Ovary (tissue), 9 donors: ENCODE measurements around the gene GCKR. TPM values are rescaled to one million over a fixed set of nuclear protein-coding genes. Genes with fewer than 3 reads are reported as not detected.

ENCODE experiments used
- DNase-seq, 5 donors: peaks; one replicate each; pipeline ENCODE4 v3.0.0-alpha.2; 2019 to 2020
- H3K27ac ChIP-seq, 2 donors: fragments of 200-600 bp; one replicate each; pipeline versions ENCODE4 v1.5.1 to v1.8.0; 2019 to 2022
- H3K27me3 ChIP-seq: fragments of 200-600 bp; one replicate; pipeline ENCODE4 v1.8.0; 2022
- H3K36me3 ChIP-seq: fragments of 200-600 bp; sonication (generic); one replicate; pipeline ENCODE4 v1.5.1; 2019
- H3K4me1 ChIP-seq: one replicate; pipeline ENCODE4 v1.8.1; 2013; ENCODE audit warnings: mild to moderate bottlenecking, moderate library complexity; ENCODE audit not compliant: insufficient read depth
- H3K4me3 ChIP-seq: fragments of 200-600 bp; sonication (generic); one replicate; pipeline ENCODE4 v1.5.1; 2017
- H3K9me3 ChIP-seq, 2 donors: fragments of 200-600 bp in 1 of 2; sonication (generic) in 1 of 2; one replicate each; pipeline versions ENCODE4 v1.5.1 to v1.8.1; 2013 to 2019; ENCODE audit warnings: mild to moderate bottlenecking in 1 of 2, moderate library complexity in 1 of 2
- EP300 ChIP-seq: sonication (generic); formaldehyde crosslinking; IDR thresholded peaks from one replicate; pipeline ENCODE4 v1.6.1; 2017; ENCODE audit warnings: antibody characterized with exemption
- POLR2A ChIP-seq: fragments of 450-650 bp; IDR thresholded peaks from one replicate; pipeline ENCODE4 v1.6.1; 2017; ENCODE audit warnings: antibody characterized with exemption, mild to moderate bottlenecking, moderate library complexity
- WGBS, 3 donors: extraction: QIAGEN DNeasy Blood & Tissue Kit in 1 of 3; methylation state at CpG; one replicate each; pipeline versions ENCODE4 v1.1.5 to v1.1.7; 2013 to 2017; 5-methylcytosine and 5-hydroxymethylcytosine counted together
- intact Hi-C, 4 donors: fragments of 100-400 bp; cut with DNase I; formaldehyde crosslinking; loops; one replicate each; pipeline versions ENCODE4 v1.11.0 to v1.15.1; 2022 to 2023
- polyA plus RNA-seq, 2 donors: library from polyadenylated mRNA; stranded (reverse); fragments of 200-250 nt in 1 of 2; fragments of 350-450 nt in 1 of 2; fragmentation: Illumina TruSeq in 1 of 2; extraction: RNeasy Lipid Tissue Mini Kit (QIAGEN cat#74804) in 1 of 2; gene quantifications; one replicate each; pipeline ENCODE4 v1.2.3, GENCODE V29; 2013 to 2014
- total RNA-seq, 7 donors: library from RNA; depleted of rRNA in 2 of 7; stranded (reverse); fragments of >200 nt in 2 of 7; fragmentation: NEBNext Ultra II Directional in 3 of 7; extraction: Animal tissue kit (Norgen Biotek cat#: 25700) in 3 of 7; gene quantifications; one replicate each; pipeline versions ENCODE4 v1.1.0 to v1.2.4, GENCODE V29; 2016 to 2023
- TF ChIP-seq, protein P1 (sequence below), 3 donors: fragments of 450-650 bp in 2 of 3; fragments of 200-600 bp in 1 of 3; IDR thresholded peaks; one replicate each; pipeline versions ENCODE4 v1.5.1 to v1.8.0; 2016 to 2022; ENCODE audit warnings: antibody characterized with exemption in 3 of 3, mild to moderate bottlenecking in 1 of 3
- donor health status: DM: no; HTN: no; CAD: no; lungs with moderate emphysema.
- donor health status: DM: no; HTN: no; CAD: no.
- donor health status: Bipolar disorder and iron deficiency.
- donor health status: DM: yes; HTN: yes; CAD: no.
- donor health status: DM: no; HTN: no; CAD: no.
- donor health status: DM: yes; HTN: yes; CAD: no.

GCKR gene
- total and polyA plus RNA-seq, 9 donors, result 1.3 to 14.5 (median 5.1) TPM

DNA sequence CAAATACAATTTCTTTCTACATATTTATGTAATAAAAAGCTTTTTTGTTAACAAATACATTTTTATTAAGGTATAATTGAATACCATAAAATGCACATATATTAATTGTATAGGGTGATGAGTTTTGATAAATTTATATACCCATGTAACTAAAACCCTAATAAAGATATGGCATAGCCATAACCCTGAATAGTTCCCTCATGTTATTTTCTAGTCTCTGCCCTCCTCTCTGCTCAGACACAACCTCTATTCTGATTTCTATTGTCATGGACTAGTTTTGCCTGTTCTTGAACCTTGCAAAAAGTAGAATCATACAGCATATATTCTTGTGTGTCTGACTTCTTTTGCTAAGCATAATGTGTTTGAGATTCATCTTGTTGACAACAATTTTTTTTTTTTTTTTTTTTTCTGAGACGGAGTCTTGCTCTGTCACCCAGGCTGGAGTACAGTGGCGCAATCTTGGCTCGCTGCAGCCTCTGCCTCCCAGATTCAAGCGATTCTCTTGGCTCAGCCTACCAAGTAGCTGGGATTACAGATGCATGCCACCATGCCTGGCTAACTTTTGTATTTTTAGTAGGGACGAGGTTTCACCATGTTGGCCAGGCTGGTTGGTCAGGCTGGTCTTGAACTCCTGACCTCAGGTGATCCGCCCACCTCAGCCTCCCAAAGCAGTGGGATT lies 47.6 kb downstream of the GCKR start:
- DNase-seq, result no peak
- no peaks in the 10 kb centered on the region for H3K9me3 ChIP-seq
- intact Hi-C loops, result no loop called here
- H3K27ac ChIP-seq, result no peak overlapping the region
- no peak overlapping the region for H3K4me3 ChIP-seq
- H3K4me1 ChIP-seq, result no peaks in the 10 kb centered on the region
- WGBS, 3 donors, result 85 to 90% (median 89%) methylated on average over 6 of the region's 6 CpGs
- no peaks in the 10 kb centered on the region for H3K27me3 ChIP-seq
- no peaks in the 10 kb centered on the region for H3K36me3 ChIP-seq
- TF ChIP-seq POLR2A (no peak), EP300 (no peak)
- TF ChIP-seq, protein P1, sequence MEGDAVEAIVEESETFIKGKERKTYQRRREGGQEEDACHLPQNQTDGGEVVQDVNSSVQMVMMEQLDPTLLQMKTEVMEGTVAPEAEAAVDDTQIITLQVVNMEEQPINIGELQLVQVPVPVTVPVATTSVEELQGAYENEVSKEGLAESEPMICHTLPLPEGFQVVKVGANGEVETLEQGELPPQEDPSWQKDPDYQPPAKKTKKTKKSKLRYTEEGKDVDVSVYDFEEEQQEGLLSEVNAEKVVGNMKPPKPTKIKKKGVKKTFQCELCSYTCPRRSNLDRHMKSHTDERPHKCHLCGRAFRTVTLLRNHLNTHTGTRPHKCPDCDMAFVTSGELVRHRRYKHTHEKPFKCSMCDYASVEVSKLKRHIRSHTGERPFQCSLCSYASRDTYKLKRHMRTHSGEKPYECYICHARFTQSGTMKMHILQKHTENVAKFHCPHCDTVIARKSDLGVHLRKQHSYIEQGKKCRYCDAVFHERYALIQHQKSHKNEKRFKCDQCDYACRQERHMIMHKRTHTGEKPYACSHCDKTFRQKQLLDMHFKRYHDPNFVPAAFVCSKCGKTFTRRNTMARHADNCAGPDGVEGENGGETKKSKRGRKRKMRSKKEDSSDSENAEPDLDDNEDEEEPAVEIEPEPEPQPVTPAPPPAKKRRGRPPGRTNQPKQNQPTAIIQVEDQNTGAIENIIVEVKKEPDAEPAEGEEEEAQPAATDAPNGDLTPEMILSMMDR (IDR thresholded peaks at IDR 0.05), result no peak

DNA sequence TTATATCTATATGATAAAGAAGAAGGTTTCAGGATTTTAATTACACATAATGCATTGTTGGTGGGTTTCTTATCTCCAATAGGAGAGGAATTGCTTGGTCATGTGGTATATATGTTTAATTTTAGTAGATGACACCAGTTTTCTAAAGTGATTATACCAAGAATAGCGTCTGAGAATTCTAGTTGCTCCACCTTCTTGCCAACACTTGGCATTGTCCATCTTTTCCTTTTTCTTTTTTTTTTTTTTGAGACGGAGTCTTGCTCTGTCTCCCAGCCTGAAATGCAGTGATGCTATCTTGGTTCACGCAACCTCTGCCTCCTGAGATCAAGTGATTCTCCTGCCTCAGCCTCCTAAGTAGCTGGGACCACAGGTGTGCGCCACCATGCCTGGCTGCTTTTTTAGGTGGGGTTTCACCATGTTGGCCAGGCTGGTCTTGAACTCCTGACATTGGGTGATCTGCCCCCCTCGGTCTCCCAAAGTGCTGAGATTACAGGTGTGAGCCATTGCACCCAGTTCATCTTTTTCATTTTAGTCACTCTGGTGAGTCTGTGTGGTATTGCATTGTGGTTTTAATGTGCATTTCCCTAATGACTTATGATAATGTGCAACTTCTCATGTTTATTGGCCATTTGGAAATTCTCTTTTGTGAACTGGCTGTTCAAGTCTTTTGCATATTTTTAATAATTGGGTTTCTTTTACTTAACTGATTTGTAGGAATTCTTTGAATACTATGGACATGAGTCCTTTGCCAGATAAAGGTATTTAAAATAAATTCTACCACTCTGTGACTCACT lies 48.9 kb downstream of the GCKR start:
- intact Hi-C loops, result no loop called here
- Histone ChIP-seq H3K27ac (no peak overlapping the region), H3K36me3 (no peaks in the 10 kb centered on the region), H3K4me1 (no peaks in the 10 kb centered on the region), H3K9me3 (no peaks in the 10 kb centered on the region), H3K4me3 (no peak overlapping the region), H3K27me3 (no peaks in the 10 kb centered on the region)
- WGBS, 3 donors, result 78 to 91% (median 84%) methylated on average over 5 of the region's 5 CpGs
- no peak for DNase-seq
- no peak for TF ChIP-seq EP300
- TF ChIP-seq, protein P1 (IDR thresholded peaks at IDR 0.05), result no peak
- TF ChIP-seq POLR2A, result no peak

DNA sequence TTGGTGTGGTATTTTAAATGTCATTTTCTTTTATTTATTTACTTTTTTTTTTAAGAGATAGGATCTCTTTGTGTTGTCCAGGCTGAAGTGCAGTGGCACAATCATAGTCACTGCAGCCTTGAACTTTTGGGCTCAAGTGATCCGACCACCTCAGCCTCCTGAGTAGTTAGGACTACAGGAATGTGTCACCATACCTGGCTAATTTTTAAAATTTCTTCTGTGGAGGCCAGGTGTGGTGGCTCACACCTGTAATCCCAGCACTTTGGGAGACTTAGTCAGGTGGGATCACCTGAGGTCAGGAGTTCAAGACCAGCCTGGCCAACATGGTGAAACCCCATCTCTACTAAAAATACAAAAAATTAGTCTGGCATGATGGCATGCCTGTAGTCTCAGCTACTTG lies 52.7 kb downstream of the GCKR start:
- Histone ChIP-seq H3K36me3 (no peaks in the 10 kb centered on the region), H3K4me1 (no peaks in the 10 kb centered on the region)
- WGBS, 3 donors, result 59 to 78% (median 64%) methylated on average over 1 of the region's 1 CpG

DNA sequence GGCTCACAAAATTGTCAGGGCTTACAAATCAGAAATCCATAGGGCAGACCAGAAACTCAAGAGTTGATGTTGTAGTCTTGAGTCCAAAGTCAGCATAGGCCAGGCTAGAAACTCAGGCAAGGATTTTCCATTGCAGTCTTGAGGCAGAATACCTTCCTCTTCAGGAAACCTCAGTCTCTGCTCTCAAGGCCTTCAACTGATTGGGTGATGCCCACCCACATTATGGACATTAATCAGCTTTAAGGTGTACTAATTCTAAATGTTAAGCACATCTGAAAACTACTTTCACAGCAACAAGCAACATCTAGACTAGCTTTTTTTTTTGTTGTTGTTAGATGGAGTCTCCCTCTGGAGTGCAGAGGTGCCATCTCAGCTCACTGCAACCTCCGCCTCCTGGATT lies 54.9 kb downstream of the GCKR start:
- TF ChIP-seq, protein P1 (IDR thresholded peaks at IDR 0.05), result no peak
- TF ChIP-seq POLR2A (no peak), EP300 (no peak)
- intact Hi-C loops, result no loop called here
- H3K36me3 ChIP-seq, result no peaks in the 10 kb centered on the region
- DNase-seq, result no peak
- H3K4me3 ChIP-seq, result no peak overlapping the region
- no peaks in the 10 kb centered on the region for H3K4me1 ChIP-seq
- no peaks in the 10 kb centered on the region for H3K27me3 ChIP-seq
- H3K27ac ChIP-seq, result no peak overlapping the region
- no peaks in the 10 kb centered on the region for H3K9me3 ChIP-seq
- WGBS, 3 donors, result 91 to 100% (median 100%) methylated on average over 1 of the region's 1 CpG

More for the DNA sequence above, 52.7 kb downstream of the GCKR start:
- Histone ChIP-seq H3K4me3 (no peak overlapping the region), H3K27me3 (no peaks in the 10 kb centered on the region), H3K9me3 (no peaks in the 10 kb centered on the region), H3K27ac (no peak overlapping the region)
- no peak for TF ChIP-seq EP300
- TF ChIP-seq, protein P1 (IDR thresholded peaks at IDR 0.05), result no peak
- no peak for TF ChIP-seq POLR2A
- DNase-seq, result no peak
- intact Hi-C loops, result no loop called here
